GM12878 (cell line): ENCODE data around the gene LHB. TPM values are rescaled to one million over a fixed set of nuclear protein-coding genes. Genes with fewer than 3 reads are reported as not detected.

Experiments used
- ATF2 ChIP-seq: IDR thresholded peaks from 2 replicates; pipeline ENCODE4 v1.6.1; 2012; ENCODE audit warnings: low read length, inconsistent platforms
- BMI1 ChIP-seq: fragments of 450-650 bp; IDR thresholded peaks from 2 replicates; pipeline ENCODE4 v1.6.1; 2016; ENCODE audit warnings: mild to moderate bottlenecking, moderate library complexity, borderline replicate concordance
- CREB1 ChIP-seq: IDR thresholded peaks from 2 replicates; pipeline ENCODE4 v1.6.1; 2012; ENCODE audit warnings: low read depth, mild to moderate bottlenecking, inconsistent platforms
- E2F8 ChIP-seq: fragments of 450-650 bp; IDR thresholded peaks from 2 replicates; pipeline ENCODE4 v1.6.1; 2018; ENCODE audit warnings: mild to moderate bottlenecking, low read depth, moderate library complexity; ENCODE audit not compliant: partially characterized antibody
- ESRRA ChIP-seq: IDR thresholded peaks from 2 replicates; pipeline ENCODE4 v1.6.1; 2012; ENCODE audit warnings: mild to moderate bottlenecking, low read length, improper control_type of control experiment
- FOXK2 ChIP-seq: fragments of 450-650 bp; IDR thresholded peaks from 2 replicates; pipeline ENCODE4 v1.6.1; 2017; ENCODE audit warnings: mild to moderate bottlenecking, moderate library complexity
- GABPA ChIP-seq: IDR thresholded peaks from 2 replicates; pipeline ENCODE4 v1.6.1; 2014; ENCODE audit warnings: antibody characterized with exemption, low read depth, mild to moderate bottlenecking, inconsistent platforms
- NFIC ChIP-seq: IDR thresholded peaks from 2 replicates; pipeline ENCODE4 v1.6.1; 2012; ENCODE audit warnings: low read depth, mild to moderate bottlenecking, inconsistent platforms, low read length, moderate library complexity
- NFXL1 ChIP-seq: fragments of 450-650 bp; IDR thresholded peaks from 2 replicates; pipeline ENCODE4 v1.6.1; 2017; ENCODE audit warnings: antibody characterized with exemption, mild to moderate bottlenecking, borderline replicate concordance
- NR2C1 ChIP-seq: fragments of 450-650 bp; IDR thresholded peaks from 2 replicates; pipeline ENCODE4 v1.6.1; 2017; ENCODE audit warnings: antibody characterized with exemption, mild to moderate bottlenecking, moderate library complexity
- POLR2AphosphoS5 ChIP-seq: IDR thresholded peaks from 2 replicates; pipeline ENCODE4 v1.6.1; 2011; ENCODE audit warnings: mild to moderate bottlenecking, low read length, inconsistent platforms
- RAD21 ChIP-seq: IDR thresholded peaks from 2 replicates; pipeline ENCODE4 v1.6.1; 2011; ENCODE audit warnings: mild to moderate bottlenecking, low read depth, low read length, moderate library complexity; ENCODE audit not compliant: insufficient read depth
- RB1 ChIP-seq: fragments of 450-650 bp; formaldehyde crosslinking; IDR thresholded peaks from 2 replicates; pipeline ENCODE4 v1.6.1; 2017; ENCODE audit warnings: mild to moderate bottlenecking, borderline replicate concordance
- ZNF622 ChIP-seq: fragments of 450-650 bp; IDR thresholded peaks from 2 replicates; pipeline ENCODE4 v1.6.1; 2017; ENCODE audit warnings: mild to moderate bottlenecking, inconsistent platforms
- ZSCAN29 ChIP-seq: fragments of 450-650 bp; IDR thresholded peaks from 2 replicates; pipeline ENCODE4 v1.6.1; 2017; ENCODE audit warnings: mild to moderate bottlenecking, moderate library complexity
- polyA plus RNA-seq, 11 experiments: library from polyadenylated mRNA; depleted of rRNA in 4 of 11; unstranded in 6 of 11; stranded (reverse) in 5 of 11; fragments of >200 nt; fragmentation: Nextera tagmentation in 4 of 11; fragmentation: Illumina TruSeq in 1 of 11; extraction: Ambion mirVana in 4 of 11; extraction: Trizol in 1 of 11; gene quantifications; 1 replicate in 1 of 11; 2 replicates in 10 of 11; pipeline versions ENCODE4 v1.2.1 to v1.2.3, GENCODE V29; 2011 to 2016; ENCODE audit warnings: inconsistent platforms in 2 of 11, missing spikeins in 2 of 11, low read depth in 1 of 11
- total RNA-seq, 4 experiments: library from RNA; depleted of rRNA in 3 of 4; stranded (reverse); fragments of >200 nt in 3 of 4; fragmentation: Illumina TruSeq in 1 of 4; extraction: Trizol in 1 of 4; gene quantifications; 2 replicates each; pipeline versions ENCODE4 v1.2.1 to v1.2.3, GENCODE V29; 2013 to 2021
- TF ChIP-seq, protein P1 (sequence below): fragments of 450-650 bp; IDR thresholded peaks from 2 replicates; pipeline ENCODE4 v1.6.1; 2017; ENCODE audit warnings: mild to moderate bottlenecking, moderate library complexity
- TF ChIP-seq, protein P2 (sequence below): IDR thresholded peaks from 2 replicates; pipeline ENCODE4 v1.6.1; 2012; ENCODE audit warnings: improper control_type of control experiment, low read depth, low read length; ENCODE audit not compliant: insufficient replicate concordance

The LHB gene
- total and polyA plus RNA-seq, 10 of the 15 experiments (the other 5 are each of a cell fraction or from before 2014, with no cell fraction given), result 0.20 to 0.72 (median 0.46) TPM; not detected in 5

- TF ChIP-seq, protein P1, sequence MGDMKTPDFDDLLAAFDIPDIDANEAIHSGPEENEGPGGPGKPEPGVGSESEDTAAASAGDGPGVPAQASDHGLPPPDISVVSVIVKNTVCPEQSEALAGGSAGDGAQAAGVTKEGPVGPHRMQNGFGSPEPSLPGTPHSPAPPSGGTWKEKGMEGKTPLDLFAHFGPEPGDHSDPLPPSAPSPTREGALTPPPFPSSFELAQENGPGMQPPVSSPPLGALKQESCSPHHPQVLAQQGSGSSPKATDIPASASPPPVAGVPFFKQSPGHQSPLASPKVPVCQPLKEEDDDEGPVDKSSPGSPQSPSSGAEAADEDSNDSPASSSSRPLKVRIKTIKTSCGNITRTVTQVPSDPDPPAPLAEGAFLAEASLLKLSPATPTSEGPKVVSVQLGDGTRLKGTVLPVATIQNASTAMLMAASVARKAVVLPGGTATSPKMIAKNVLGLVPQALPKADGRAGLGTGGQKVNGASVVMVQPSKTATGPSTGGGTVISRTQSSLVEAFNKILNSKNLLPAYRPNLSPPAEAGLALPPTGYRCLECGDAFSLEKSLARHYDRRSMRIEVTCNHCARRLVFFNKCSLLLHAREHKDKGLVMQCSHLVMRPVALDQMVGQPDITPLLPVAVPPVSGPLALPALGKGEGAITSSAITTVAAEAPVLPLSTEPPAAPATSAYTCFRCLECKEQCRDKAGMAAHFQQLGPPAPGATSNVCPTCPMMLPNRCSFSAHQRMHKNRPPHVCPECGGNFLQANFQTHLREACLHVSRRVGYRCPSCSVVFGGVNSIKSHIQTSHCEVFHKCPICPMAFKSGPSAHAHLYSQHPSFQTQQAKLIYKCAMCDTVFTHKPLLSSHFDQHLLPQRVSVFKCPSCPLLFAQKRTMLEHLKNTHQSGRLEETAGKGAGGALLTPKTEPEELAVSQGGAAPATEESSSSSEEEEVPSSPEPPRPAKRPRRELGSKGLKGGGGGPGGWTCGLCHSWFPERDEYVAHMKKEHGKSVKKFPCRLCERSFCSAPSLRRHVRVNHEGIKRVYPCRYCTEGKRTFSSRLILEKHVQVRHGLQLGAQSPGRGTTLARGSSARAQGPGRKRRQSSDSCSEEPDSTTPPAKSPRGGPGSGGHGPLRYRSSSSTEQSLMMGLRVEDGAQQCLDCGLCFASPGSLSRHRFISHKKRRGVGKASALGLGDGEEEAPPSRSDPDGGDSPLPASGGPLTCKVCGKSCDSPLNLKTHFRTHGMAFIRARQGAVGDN, result no peak
- TF ChIP-seq NFXL1, result no peak
- no peak for TF ChIP-seq ZNF622
- no peak for TF ChIP-seq RB1
- no peak for TF ChIP-seq E2F8
- TF ChIP-seq RAD21, result no peak
- TF ChIP-seq ZSCAN29, result no peak
- TF ChIP-seq NFIC, result no peak
- peak; percentile 49; the same call in 1 of the 2 replicates for TF ChIP-seq NR2C1
- TF ChIP-seq ESRRA, result no peak
- peak; percentile 63; the same call in 1 of the 2 replicates for TF ChIP-seq GABPA
- TF ChIP-seq, protein P2, sequence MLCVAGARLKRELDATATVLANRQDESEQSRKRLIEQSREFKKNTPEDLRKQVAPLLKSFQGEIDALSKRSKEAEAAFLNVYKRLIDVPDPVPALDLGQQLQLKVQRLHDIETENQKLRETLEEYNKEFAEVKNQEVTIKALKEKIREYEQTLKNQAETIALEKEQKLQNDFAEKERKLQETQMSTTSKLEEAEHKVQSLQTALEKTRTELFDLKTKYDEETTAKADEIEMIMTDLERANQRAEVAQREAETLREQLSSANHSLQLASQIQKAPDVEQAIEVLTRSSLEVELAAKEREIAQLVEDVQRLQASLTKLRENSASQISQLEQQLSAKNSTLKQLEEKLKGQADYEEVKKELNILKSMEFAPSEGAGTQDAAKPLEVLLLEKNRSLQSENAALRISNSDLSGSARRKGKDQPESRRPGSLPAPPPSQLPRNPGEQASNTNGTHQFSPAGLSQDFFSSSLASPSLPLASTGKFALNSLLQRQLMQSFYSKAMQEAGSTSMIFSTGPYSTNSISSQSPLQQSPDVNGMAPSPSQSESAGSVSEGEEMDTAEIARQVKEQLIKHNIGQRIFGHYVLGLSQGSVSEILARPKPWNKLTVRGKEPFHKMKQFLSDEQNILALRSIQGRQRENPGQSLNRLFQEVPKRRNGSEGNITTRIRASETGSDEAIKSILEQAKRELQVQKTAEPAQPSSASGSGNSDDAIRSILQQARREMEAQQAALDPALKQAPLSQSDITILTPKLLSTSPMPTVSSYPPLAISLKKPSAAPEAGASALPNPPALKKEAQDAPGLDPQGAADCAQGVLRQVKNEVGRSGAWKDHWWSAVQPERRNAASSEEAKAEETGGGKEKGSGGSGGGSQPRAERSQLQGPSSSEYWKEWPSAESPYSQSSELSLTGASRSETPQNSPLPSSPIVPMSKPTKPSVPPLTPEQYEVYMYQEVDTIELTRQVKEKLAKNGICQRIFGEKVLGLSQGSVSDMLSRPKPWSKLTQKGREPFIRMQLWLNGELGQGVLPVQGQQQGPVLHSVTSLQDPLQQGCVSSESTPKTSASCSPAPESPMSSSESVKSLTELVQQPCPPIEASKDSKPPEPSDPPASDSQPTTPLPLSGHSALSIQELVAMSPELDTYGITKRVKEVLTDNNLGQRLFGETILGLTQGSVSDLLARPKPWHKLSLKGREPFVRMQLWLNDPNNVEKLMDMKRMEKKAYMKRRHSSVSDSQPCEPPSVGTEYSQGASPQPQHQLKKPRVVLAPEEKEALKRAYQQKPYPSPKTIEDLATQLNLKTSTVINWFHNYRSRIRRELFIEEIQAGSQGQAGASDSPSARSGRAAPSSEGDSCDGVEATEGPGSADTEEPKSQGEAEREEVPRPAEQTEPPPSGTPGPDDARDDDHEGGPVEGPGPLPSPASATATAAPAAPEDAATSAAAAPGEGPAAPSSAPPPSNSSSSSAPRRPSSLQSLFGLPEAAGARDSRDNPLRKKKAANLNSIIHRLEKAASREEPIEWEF, result no peak
- no peak for TF ChIP-seq BMI1
- peak; percentile 74; the same call in 1 of the 2 replicates for TF ChIP-seq CREB1
- no peak for TF ChIP-seq FOXK2
- no peak for TF ChIP-seq POLR2AphosphoS5
- TF ChIP-seq ATF2, result no peak
These were observed 34.6 kb downstream of the LHB start (continued) for GRCh38 chr19:48982280-48982679.
